Left ventricle myocardium inferior (tissue), 1 donor: ENCODE data around the gene FKBP3. TPM values are rescaled to one million over a fixed set of nuclear protein-coding genes. Genes with fewer than 3 reads are reported as not detected.

Source experiments
- DNase-seq: peaks from one replicate; pipeline ENCODE4 v3.0.0-alpha.2; 2020
- H3K27ac ChIP-seq: fragments of 200-600 bp; replicated peaks from 2 replicates; pipeline ENCODE4 v1.8.0; 2021
- H3K27me3 ChIP-seq: fragments of 200-600 bp; 2 replicates; pipeline ENCODE4 v1.8.0; 2021; ENCODE audit warnings: low read depth
- H3K36me3 ChIP-seq: fragments of 200-600 bp; 2 replicates; pipeline ENCODE4 v1.8.0; 2021
- H3K4me1 ChIP-seq: fragments of 200-600 bp; 2 replicates; pipeline ENCODE4 v1.8.0; 2021
- H3K4me3 ChIP-seq: fragments of 200-600 bp; 2 replicates; pipeline ENCODE4 v1.8.0; 2021; ENCODE audit warnings: mild to moderate bottlenecking, moderate library complexity
- H3K9me3 ChIP-seq: fragments of 200-600 bp; replicated peaks from 2 replicates; pipeline ENCODE4 v1.8.0; 2021
- CTCF ChIP-seq: fragments of 200-600 bp; IDR thresholded peaks from 2 replicates; pipeline ENCODE4 v1.8.0; 2021; ENCODE audit warnings: antibody characterized with exemption, mild to moderate bottlenecking, borderline replicate concordance
- intact Hi-C: fragments of 100-400 bp; cut with micrococcal nuclease; formaldehyde crosslinking; loops from one replicate; pipeline ENCODE4 v1.11.0; 2022
- total RNA-seq: library from RNA; stranded (reverse); fragmentation: NEBNext Ultra II Directional; extraction: Animal tissue kit (Norgen Biotek cat#: 25700); gene quantifications from one replicate; pipeline ENCODE4 v1.2.1, GENCODE V29; 2021
- donor health status: DM: no; HTN: yes; CAD: no; lungs with severe emphysema.

The FKBP3 gene
- total RNA-seq, 1 donor from 2014 or later = 107 TPM

GRCh38 chr14:45128963-45129629 lies 5.2 kb downstream of the FKBP3 start:
- H3K4me3 ChIP-seq = no peak overlapping the region
- peaks cover 38% of the 10 kb centered on the region for H3K36me3 ChIP-seq
- H3K27me3 ChIP-seq = no peaks in the 10 kb centered on the region
- H3K27ac ChIP-seq = peak overlapping the region; percentile 12
- no peaks in the 10 kb centered on the region for H3K9me3 ChIP-seq
- TF ChIP-seq CTCF = no peak
- no peak for DNase-seq
- H3K4me1 ChIP-seq = peaks cover 58% of the 10 kb centered on the region
- intact Hi-C loops = no loop called here

GRCh38 chr14:45125754-45126153 lies 8.5 kb downstream of the FKBP3 start:
- no peaks in the 10 kb centered on the region for H3K27me3 ChIP-seq
- peaks cover 24% of the 10 kb centered on the region for H3K4me1 ChIP-seq
- DNase-seq = no peak
- intact Hi-C loops = no loop called here
- H3K27ac ChIP-seq = no peak overlapping the region
- no peak for TF ChIP-seq CTCF
- H3K9me3 ChIP-seq = no peaks in the 10 kb centered on the region
- H3K36me3 ChIP-seq = peaks cover 70% of the 10 kb centered on the region
- no peak overlapping the region for H3K4me3 ChIP-seq

GRCh38 chr14:45123271-45123670 lies 11.0 kb downstream of the FKBP3 start:
- Histone ChIP-seq H3K36me3 (peaks cover 89% of the 10 kb centered on the region), H3K27ac (no peak overlapping the region)
- TF ChIP-seq CTCF = no peak

GRCh38 chr14:45120096-45120495 lies 14.2 kb downstream of the FKBP3 start:
- intact Hi-C loops = no loop called here
- Histone ChIP-seq H3K9me3 (no peaks in the 10 kb centered on the region), H3K27ac (no peak overlapping the region), H3K4me3 (no peak overlapping the region), H3K27me3 (no peaks in the 10 kb centered on the region), H3K36me3 (peaks cover 93% of the 10 kb centered on the region), H3K4me1 (no peaks in the 10 kb centered on the region)
- no peak for DNase-seq
- no peak for TF ChIP-seq CTCF

More at GRCh38 chr14:45123271-45123670, 11.0 kb downstream of the FKBP3 start:
- H3K4me1 ChIP-seq = peaks cover under 1% of the 10 kb centered on the region
- DNase-seq = no peak
- no peaks in the 10 kb centered on the region for H3K27me3 ChIP-seq
- H3K4me3 ChIP-seq = no peak overlapping the region
- intact Hi-C loops = no loop called here
- H3K9me3 ChIP-seq = no peaks in the 10 kb centered on the region

GRCh38 chr14:45118594-45118993 lies 15.7 kb downstream of the FKBP3 start:
- Histone ChIP-seq H3K27ac (no peak overlapping the region), H3K27me3 (no peaks in the 10 kb centered on the region), H3K36me3 (peaks cover 97% of the 10 kb centered on the region), H3K4me3 (no peak overlapping the region), H3K4me1 (no peaks in the 10 kb centered on the region), H3K9me3 (no peaks in the 10 kb centered on the region)
- TF ChIP-seq CTCF = no peak
- DNase-seq = no peak
- intact Hi-C loops = no loop called here
